Neuron (in vitro differentiated cells): ENCODE results near the gene STAT6.
"Not testable (repeated sequence)": the region's sequence is repeated elsewhere in the genome, so short reads cannot be mapped to it uniquely, and the experiment has no call there.

Experiments used
- H2AFZ ChIP-seq: one replicate; pipeline ENCODE4 v1.6.1; 2013; ENCODE audit warnings: low read depth, mild to moderate bottlenecking, inconsistent platforms, low read length, moderate library complexity
- H3K27me3 ChIP-seq: one replicate; pipeline ENCODE4 v1.6.1; 2013; ENCODE audit warnings: low read length; ENCODE audit not compliant: insufficient read depth
- H3K36me3 ChIP-seq: one replicate; pipeline ENCODE4 v1.6.1; 2013; ENCODE audit warnings: low read length; ENCODE audit not compliant: insufficient read depth
- H3K4me1 ChIP-seq: one replicate; pipeline ENCODE4 v1.6.1; 2013; ENCODE audit warnings: low read length; ENCODE audit not compliant: insufficient read depth
- H3K4me3 ChIP-seq: 2 replicates; pipeline ENCODE4 v1.5.1; 2013; ENCODE audit warnings: mild to moderate bottlenecking, low read length, moderate library complexity
- H3K9me3 ChIP-seq: one replicate; pipeline ENCODE4 v1.6.1; 2013; ENCODE audit warnings: low read length

STAT6 gene

GRCh38 chr12:57089271-57090245, 21.6 kb downstream of the STAT6 start:
- Histone ChIP-seq H3K27me3 (no peaks in the 10 kb centered on the region), H3K36me3 (peaks cover 23% of the 10 kb centered on the region), H2AFZ (peak overlapping the region; percentile 18), H3K4me3 (peak overlapping the region; percentile 91), H3K9me3 (no peaks in the 10 kb centered on the region), H3K4me1 (peaks cover 47% of the 10 kb centered on the region)

- Histone ChIP-seq H3K9me3 (no peaks in the 10 kb centered on the region), H2AFZ (peak within 1 kb of the TSS; percentile 18), H3K27me3 (no peaks in the 10 kb centered on the region), H3K4me1 (peaks cover 39% of the 10 kb centered on the region), H3K36me3 (peaks cover 21% of the 10 kb centered on the region), H3K4me3 (peak within 1 kb of the TSS; percentile 91)
Observed at GRCh38 chr12:57088354-57089270, 22.6 kb downstream of the STAT6 start, which contains the start of gene NAB2. TSS of gene NAB2 (plus strand) at chr12:57089114. CDS start at chr12:57089272, 158 bp downstream.

DNA sequence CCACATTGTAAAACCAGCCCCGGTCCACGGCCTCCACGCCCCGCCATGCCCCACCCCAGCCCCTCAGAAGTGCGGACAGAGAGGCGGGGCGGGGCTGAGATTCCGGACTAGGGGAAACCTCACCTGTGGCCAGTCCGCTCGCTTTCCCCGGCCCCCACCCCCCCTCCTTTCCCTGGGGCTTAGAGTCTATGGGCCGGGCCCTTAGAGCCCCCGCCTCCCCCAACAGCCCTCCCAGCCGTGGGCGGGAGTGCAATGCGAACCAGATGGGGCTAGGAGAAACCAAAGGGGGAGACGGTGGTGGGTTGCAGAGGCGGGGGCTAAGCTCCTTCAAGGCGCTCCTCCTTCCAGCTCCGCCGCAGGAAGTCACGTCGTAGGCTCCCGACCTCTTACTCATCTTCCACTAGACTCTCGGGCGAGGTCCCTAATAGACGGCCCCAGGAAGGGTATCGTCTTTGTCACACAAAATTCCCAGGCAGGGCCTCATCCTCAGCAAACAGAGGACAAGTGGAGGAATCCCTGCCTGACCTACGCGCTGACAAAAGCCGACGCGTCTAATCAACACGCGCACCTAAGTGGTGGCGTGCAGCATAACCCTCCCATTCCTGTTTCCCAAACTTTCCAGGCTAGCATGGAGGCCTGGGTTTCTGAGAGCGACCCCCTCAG, 23.3 kb downstream of the STAT6 start:
- H3K27me3 ChIP-seq = no peaks in the 10 kb centered on the region
- no peaks in the 10 kb centered on the region for H3K9me3 ChIP-seq
- peaks cover 20% of the 10 kb centered on the region for H3K36me3 ChIP-seq
- peaks cover 33% of the 10 kb centered on the region for H3K4me1 ChIP-seq
- H3K4me3 ChIP-seq = peak overlapping the region; percentile 65
- peak overlapping the region; percentile 18 for H2AFZ ChIP-seq

DNA sequence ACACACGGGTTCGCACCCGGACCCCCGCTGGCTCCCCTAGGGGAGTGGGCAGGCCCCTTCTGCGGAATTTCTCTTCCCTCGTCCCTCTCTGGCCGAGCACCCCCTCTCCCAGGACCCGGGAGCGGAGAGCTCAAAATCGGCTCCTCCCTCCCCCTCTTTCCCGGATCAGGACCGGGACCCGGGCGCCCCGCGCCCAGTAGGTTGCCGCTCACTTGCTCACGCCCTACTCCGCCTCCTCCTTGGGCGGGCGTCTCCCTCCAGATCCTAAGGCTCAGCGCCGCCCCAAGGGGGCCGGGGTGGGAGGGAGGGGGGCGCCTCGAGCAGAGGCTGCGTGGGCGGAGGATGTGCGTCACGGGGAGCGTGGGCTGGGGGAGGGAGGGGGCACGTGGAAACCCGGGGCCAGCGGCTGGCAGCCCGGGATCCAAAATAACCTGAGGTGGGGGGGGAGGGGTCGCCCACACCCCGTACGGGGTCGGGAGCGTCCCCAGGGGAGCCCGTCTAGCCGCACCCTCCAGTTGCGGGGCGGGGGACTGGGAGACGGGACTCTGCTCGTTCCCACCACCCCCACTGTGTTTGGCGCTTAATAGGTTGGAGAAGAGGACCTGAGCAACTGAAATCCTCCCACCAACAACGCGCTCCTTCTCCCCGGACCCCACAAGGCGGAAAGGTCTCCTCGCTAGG, 24.0 kb downstream of the STAT6 start:
- Histone ChIP-seq H3K36me3 (peaks cover 13% of the 10 kb centered on the region), H3K9me3 (no peaks in the 10 kb centered on the region), H3K27me3 (no peaks in the 10 kb centered on the region), H3K4me3 (peak overlapping the region; percentile 65), H3K4me1 (peaks cover 28% of the 10 kb centered on the region), H2AFZ (peak overlapping the region; percentile 35)

DNA sequence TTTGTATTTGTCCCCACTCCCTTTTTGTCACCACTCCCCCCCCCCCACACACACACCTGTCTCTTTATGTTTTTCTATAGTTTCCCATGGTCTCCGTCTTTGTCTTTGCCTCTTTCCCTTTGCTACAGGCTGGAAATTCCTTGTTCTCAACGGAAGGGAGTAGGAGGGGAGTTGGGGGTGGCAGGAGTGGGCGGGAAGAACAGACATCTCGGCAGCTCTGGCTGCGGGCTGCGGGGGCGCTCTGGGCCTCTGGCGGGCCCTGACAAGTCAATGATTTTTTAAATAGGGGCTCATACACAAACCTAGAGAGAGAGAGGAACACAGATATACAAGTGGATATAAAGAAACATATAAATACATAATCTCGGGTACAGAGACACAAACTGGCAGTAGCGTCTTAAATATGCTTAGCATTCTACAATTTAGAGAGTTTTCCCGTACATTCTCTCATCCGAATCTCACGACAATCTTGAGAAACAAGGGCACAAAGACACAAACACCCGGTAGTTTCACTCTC, 24.6 kb downstream of the STAT6 start:
- Histone ChIP-seq H3K4me1 (peaks cover 28% of the 10 kb centered on the region), H3K36me3 (peaks cover 7% of the 10 kb centered on the region), H3K9me3 (no peaks in the 10 kb centered on the region)

DNA sequence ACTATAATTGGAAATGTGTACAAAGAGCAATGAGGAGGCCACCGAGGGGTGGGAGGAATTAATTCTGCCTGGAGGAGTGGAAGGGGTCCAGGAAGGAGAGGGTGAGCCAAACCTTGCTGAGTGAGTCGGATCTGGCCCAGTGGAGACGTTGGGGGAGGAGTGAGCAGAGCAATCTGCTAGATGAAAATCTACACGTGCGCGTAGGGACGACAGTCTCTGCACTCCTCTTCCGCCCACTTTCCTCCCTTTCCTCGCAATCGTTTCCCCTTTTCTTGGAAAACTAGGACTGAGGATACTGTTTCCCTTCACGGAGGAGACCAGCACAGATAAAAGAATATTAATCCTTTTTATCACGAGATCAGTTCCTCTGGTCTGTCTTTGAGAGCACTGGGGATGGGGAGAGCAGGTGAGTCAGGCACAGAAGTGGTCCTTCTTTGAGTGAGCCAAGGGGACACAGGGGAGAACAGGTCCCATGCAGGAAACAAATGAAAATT, 25.1 kb downstream of the STAT6 start:
- peaks cover 26% of the 10 kb centered on the region for H3K4me1 ChIP-seq
- peak overlapping the region; percentile 65 for H3K4me3 ChIP-seq
- H3K27me3 ChIP-seq = no peaks in the 10 kb centered on the region
- peak overlapping the region; percentile 35 for H2AFZ ChIP-seq
- H3K9me3 ChIP-seq = no peaks in the 10 kb centered on the region
- peaks cover 2% of the 10 kb centered on the region for H3K36me3 ChIP-seq

More for the DNA sequence above, 24.6 kb downstream of the STAT6 start:
- Histone ChIP-seq H2AFZ (peak overlapping the region; percentile 35), H3K4me3 (peak overlapping the region; percentile 65), H3K27me3 (no peaks in the 10 kb centered on the region)

DNA sequence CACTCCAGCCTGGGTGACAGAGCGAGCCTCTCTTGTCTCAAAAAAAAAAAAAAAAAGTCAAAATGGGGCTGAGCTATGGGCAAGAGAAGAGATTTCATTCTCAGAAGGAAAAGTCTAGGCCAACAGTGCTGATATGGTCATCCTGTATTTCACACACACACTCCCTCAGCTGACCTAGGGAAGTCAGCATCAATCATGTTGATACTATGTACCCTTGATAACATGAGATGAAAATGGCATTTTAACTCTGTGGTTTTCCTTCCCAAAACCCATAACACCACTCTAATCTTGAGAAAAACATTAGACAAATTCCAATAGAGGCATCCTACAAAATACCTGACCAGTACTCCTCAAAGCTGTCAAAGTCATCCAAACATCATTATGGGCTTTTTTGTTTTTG, 30.3 kb downstream of the STAT6 start:
- H2AFZ ChIP-seq = no peak overlapping the region
- no peaks in the 10 kb centered on the region for H3K36me3 ChIP-seq
- no peaks in the 10 kb centered on the region for H3K27me3 ChIP-seq
- H3K4me1 ChIP-seq = peaks cover 6% of the 10 kb centered on the region
- H3K4me3 ChIP-seq = no peak overlapping the region
- H3K9me3 ChIP-seq = no peaks in the 10 kb centered on the region

DNA sequence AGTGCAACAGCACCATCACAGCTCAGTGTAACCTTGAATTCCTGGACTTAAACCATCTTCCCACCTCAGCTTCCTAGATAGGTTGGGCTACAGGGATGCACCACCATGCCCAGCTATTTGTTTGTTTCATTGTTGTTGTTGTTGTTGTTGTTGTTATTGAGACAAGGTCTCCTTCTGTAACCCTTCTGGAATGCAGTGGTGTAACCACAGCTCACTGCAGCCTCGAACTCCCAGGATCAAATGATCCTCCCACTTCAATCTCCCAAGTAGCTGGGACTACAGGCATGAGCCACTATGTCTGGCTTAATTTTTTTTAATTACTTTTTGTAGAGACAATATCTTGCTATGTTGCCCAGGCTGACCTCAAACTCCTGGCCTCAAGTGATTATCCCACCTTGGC, 31.3 kb downstream of the STAT6 start:
- Histone ChIP-seq H2AFZ (no peak overlapping the region), H3K36me3 (no peaks in the 10 kb centered on the region), H3K4me1 (peaks cover 4% of the 10 kb centered on the region), H3K4me3 (no peak overlapping the region), H3K27me3 (no peaks in the 10 kb centered on the region), H3K9me3 (no peaks in the 10 kb centered on the region)

GRCh38 chr12:57078519-57079404, 32.4 kb downstream of the STAT6 start, which contains the start of gene NEMP1:
TSS of gene NEMP1 (minus strand) at chr12:57078791. CDS start at chr12:57078745, 46 bp downstream.
- Histone ChIP-seq H3K9me3 (no peaks in the 10 kb centered on the region), H3K36me3 (no peaks in the 10 kb centered on the region), H3K27me3 (no peaks in the 10 kb centered on the region), H3K4me3 (peak within 1 kb of the TSS; percentile 70), H3K4me1 (peaks cover 4% of the 10 kb centered on the region), H2AFZ (peak within 1 kb of the TSS; percentile 51)

- H3K27me3 ChIP-seq, H3K4me3 ChIP-seq, H2AFZ ChIP-seq, H3K9me3 ChIP-seq, H3K4me1 ChIP-seq: not testable (repeated sequence)
- peaks cover 29% of the 10 kb centered on the region for H3K36me3 ChIP-seq
Observed at GRCh38 chr12:57073566-57074450, 37.4 kb downstream of the STAT6 start.
